Measurements from ENCODE around the gene OR51B5.

DNA sequence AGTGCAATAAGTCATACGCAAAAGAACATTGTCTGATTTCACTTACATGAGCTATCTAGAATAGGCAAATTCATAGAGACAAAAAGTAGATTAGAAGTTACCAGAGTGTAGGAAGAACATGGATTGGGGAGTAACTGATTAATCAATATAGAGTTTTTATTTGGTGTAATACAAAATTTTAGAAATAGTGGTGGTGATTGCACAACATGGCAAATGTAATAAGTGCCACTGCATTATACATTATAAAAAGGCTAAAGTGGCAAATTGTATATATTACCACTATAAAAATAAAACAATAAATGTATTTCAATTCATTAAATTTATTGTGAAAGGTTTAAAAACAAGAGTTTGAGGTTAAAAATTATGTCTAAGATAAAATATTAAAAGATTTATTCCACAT is 32.9 kb downstream of the OR51B5 start:
- TF ChIP-seq MAX (IDR thresholded peaks at IDR 0.05; ENCODE audit: low read depth, low read length) (no peak), NR2C2 (IDR thresholded peaks at IDR 0.05; ENCODE audit: borderline replicate concordance, control insufficient read depth, insufficient read length, low read depth) (no peak), ZNF217 (IDR thresholded peaks at IDR 0.05) (no peak), EZH2 (IDR thresholded peaks at IDR 0.05; ENCODE audit: borderline replicate concordance, control insufficient read depth, low read depth, low read length) (no peak), ZBED1 (IDR thresholded peaks at IDR 0.05; ENCODE audit: borderline replicate concordance) (no peak), PRDM15 (CRISPR knock-in tag; IDR thresholded peaks at IDR 0.05) (no peak), RAD51 (IDR thresholded peaks at IDR 0.05) (no peak), CEBPB (IDR thresholded peaks at IDR 0.05; ENCODE audit: borderline replicate concordance in 1 of 2, low read depth in 2 of 2, low read length in 2 of 2) (no peak), GABPA (IDR thresholded peaks at IDR 0.05; ENCODE audit: low read depth) (no peak)
- TF ChIP-seq, protein P1, sequence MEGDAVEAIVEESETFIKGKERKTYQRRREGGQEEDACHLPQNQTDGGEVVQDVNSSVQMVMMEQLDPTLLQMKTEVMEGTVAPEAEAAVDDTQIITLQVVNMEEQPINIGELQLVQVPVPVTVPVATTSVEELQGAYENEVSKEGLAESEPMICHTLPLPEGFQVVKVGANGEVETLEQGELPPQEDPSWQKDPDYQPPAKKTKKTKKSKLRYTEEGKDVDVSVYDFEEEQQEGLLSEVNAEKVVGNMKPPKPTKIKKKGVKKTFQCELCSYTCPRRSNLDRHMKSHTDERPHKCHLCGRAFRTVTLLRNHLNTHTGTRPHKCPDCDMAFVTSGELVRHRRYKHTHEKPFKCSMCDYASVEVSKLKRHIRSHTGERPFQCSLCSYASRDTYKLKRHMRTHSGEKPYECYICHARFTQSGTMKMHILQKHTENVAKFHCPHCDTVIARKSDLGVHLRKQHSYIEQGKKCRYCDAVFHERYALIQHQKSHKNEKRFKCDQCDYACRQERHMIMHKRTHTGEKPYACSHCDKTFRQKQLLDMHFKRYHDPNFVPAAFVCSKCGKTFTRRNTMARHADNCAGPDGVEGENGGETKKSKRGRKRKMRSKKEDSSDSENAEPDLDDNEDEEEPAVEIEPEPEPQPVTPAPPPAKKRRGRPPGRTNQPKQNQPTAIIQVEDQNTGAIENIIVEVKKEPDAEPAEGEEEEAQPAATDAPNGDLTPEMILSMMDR (IDR thresholded peaks at IDR 0.05 in 2 of 3, conservative IDR thresholded peaks at IDR 0.05 in 1 of 3; ENCODE audit: control insufficient read depth in 2 of 3, extremely low read depth in 1 of 3, insufficient read depth in 1 of 3, low read depth in 3 of 3, low read length in 3 of 3), result no peak

Measured in GM12878 (cell line).